Effector memory CD4-positive, alpha-beta T cell (primary cell): Measurements from ENCODE around the gene L2HGDH.
"Not testable (repeated sequence)": the region's sequence is repeated elsewhere in the genome, so short reads cannot be mapped to it uniquely, and the experiment has no call there.

Source experiments
- DNase-seq, 3 donors: peaks; one replicate each; pipeline ENCODE4 v3.0.0-alpha.2; 2020
- H3K27ac ChIP-seq: 2 replicates; pipeline ENCODE4 v1.7.0; 2013; ENCODE audit warnings: mild to moderate bottlenecking, low read length, moderate library complexity; ENCODE audit not compliant: insufficient read depth, poor library complexity, severe bottlenecking
- H3K27me3 ChIP-seq: replicated peaks from 2 replicates; pipeline ENCODE4 v1.7.0; 2013; ENCODE audit warnings: mild to moderate bottlenecking, low read length; ENCODE audit not compliant: insufficient read depth, control insufficient read depth, poor library complexity, severe bottlenecking
- H3K36me3 ChIP-seq: 2 replicates; pipeline ENCODE4 v1.7.0; 2013; ENCODE audit warnings: mild to moderate bottlenecking, low read length, moderate library complexity; ENCODE audit not compliant: control insufficient read depth, insufficient read depth
- H3K4me1 ChIP-seq: 2 replicates; pipeline ENCODE4 v1.7.0; 2013; ENCODE audit warnings: low read length, mild to moderate bottlenecking; ENCODE audit not compliant: control insufficient read depth, insufficient read depth, poor library complexity, severe bottlenecking
- H3K4me3 ChIP-seq: 2 replicates; pipeline ENCODE4 v1.7.0; 2013; ENCODE audit warnings: low read length, low read depth, mild to moderate bottlenecking; ENCODE audit not compliant: insufficient read depth, poor library complexity, severe bottlenecking
- H3K9me3 ChIP-seq: 2 replicates; pipeline ENCODE4 v1.7.0; 2013; ENCODE audit warnings: mild to moderate bottlenecking, low read length, moderate library complexity; ENCODE audit not compliant: control insufficient read depth

L2HGDH gene

DNA sequence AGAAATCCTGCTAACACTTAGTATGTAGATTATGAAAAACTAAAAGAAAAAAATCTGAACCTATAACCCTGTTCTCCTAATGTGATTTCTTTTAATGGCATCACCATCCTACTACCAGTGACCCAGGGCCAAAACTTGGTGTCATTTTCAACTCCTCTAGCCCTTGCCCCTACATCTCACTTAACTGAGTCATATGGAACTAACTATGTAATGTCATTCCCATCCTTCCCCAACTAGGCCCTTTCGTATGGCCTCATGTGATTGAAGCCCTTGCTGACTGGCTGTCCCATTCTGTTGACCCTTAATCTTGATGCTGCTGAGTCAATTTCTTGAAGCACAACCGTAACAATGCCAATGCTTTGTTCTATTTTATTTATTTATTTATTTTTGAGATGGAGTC is 7.7 kb upstream of the L2HGDH start:
- Histone ChIP-seq H3K9me3 (no peaks in the 10 kb centered on the region), H3K4me1 (no peaks in the 10 kb centered on the region), H3K27ac (no peak overlapping the region), H3K4me3 (no peak overlapping the region), H3K36me3 (peaks cover under 1% of the 10 kb centered on the region), H3K27me3 (no peaks in the 10 kb centered on the region)
- DNase-seq: no peak

DNA sequence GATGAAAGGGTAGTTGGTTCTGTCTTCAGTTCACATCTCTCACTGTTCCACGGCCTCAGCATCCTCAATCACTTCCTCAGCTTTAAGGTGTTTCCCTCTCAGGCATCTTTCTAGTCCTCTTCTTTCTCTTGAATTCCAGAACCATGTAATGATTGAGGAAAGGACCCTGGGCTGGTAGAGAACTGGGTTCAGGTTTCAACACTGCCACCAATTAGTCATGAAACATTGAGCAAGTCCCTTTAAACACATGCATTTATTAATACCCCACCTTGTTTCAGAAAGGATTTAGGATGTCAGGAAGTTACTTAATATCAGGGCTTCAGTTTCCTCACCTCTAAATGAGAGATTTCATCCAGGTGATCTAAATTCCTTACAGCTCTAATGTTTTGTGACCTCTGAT is 7.3 kb upstream of the L2HGDH start:
- no peak overlapping the region for H3K4me3 ChIP-seq
- no peak overlapping the region for H3K27ac ChIP-seq
- no peaks in the 10 kb centered on the region for H3K27me3 ChIP-seq
- no peaks in the 10 kb centered on the region for H3K4me1 ChIP-seq
- no peak for DNase-seq
- H3K9me3 ChIP-seq: no peaks in the 10 kb centered on the region
- no peaks in the 10 kb centered on the region for H3K36me3 ChIP-seq

DNA sequence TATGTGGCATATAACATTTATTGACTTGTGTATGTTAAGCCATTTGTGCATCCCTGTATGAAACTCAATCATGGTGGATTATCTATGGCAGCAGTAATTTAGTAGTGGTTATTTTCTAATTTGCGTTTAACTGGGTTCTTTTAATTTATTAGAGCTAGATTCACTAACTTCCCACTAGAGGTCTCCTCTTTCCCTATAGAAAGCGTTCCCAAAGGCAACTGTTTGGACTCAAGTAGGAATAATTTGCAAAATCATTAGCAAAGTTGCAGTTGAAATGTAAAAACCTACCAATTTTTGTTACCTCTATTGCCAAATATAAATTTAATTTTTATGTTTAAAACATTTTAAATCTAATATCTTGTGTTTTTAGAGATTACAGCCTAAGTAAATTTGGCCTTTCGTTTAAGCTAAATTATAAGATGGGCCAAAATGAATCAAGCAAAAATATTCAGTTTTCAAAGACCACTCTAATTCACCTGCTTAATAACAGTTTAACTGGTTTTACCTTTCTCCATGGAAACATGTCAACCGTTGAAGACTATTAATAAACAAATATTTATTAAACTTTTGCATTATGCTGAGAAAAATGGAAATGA is 6.1 kb upstream of the L2HGDH start:
- Histone ChIP-seq H3K36me3 (no peaks in the 10 kb centered on the region), H3K27ac (no peak overlapping the region), H3K9me3 (no peaks in the 10 kb centered on the region), H3K4me3 (no peak overlapping the region), H3K27me3 (no peaks in the 10 kb centered on the region), H3K4me1 (peaks cover 2% of the 10 kb centered on the region)
- no peak for DNase-seq

- H3K27me3 ChIP-seq, DNase-seq, H3K36me3 ChIP-seq, H3K4me3 ChIP-seq, H3K27ac ChIP-seq, H3K4me1 ChIP-seq, H3K9me3 ChIP-seq: not testable (repeated sequence)
Measured at GRCh38 chr14:50314098-50314497, 2.1 kb upstream of the L2HGDH start.

- H3K9me3 ChIP-seq: no peaks in the 10 kb centered on the region
- no peaks in the 10 kb centered on the region for H3K27me3 ChIP-seq
- no peaks in the 10 kb centered on the region for H3K36me3 ChIP-seq
- DNase-seq: peak in 1 of 3 donors; percentile 29
- peak overlapping the region; percentile 88 for H3K27ac ChIP-seq
- peaks cover 10% of the 10 kb centered on the region for H3K4me1 ChIP-seq
- H3K4me3 ChIP-seq: peak overlapping the region; percentile 84
Measured at GRCh38 chr14:50312734-50313054, 665 bp upstream of the L2HGDH start.

GRCh38 chr14:50311337-50311971 is 575 bp downstream of the L2HGDH start:
- no peaks in the 10 kb centered on the region for H3K9me3 ChIP-seq
- H3K36me3 ChIP-seq: no peaks in the 10 kb centered on the region
- H3K27me3 ChIP-seq: no peaks in the 10 kb centered on the region
- no peak for DNase-seq
- H3K4me3 ChIP-seq: peak overlapping the region; percentile 84
- H3K4me1 ChIP-seq: peaks cover 10% of the 10 kb centered on the region
- peak overlapping the region; percentile 88 for H3K27ac ChIP-seq

DNA sequence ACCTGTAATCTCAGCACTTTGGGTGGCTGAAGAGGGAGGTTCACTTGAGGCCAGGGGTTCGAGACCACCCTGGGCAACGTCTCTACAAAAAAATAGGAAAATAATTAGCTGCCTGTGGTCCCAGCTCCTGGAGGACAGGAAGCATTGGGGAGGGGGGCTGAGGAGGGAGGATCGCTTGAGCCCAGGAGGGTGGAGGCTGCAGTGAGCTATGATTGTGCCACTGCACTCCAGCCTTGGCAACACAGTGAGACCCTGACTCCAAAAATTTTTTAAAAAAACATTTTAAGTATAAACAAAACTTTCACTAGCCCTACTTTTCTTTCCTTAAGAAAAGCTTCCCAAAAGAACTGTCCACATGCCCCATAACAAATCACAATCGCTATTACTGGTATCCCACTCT is 1.6 kb downstream of the L2HGDH start:
- no peaks in the 10 kb centered on the region for H3K9me3 ChIP-seq
- no peak overlapping the region for H3K4me3 ChIP-seq
- H3K4me1 ChIP-seq: peaks cover 10% of the 10 kb centered on the region
- no peaks in the 10 kb centered on the region for H3K27me3 ChIP-seq
- H3K27ac ChIP-seq: no peak overlapping the region
- no peak for DNase-seq
- H3K36me3 ChIP-seq: no peaks in the 10 kb centered on the region

GRCh38 chr14:50308363-50308915 is 3.6 kb downstream of the L2HGDH start:
- Histone ChIP-seq H3K9me3 (no peaks in the 10 kb centered on the region), H3K4me1 (peaks cover 10% of the 10 kb centered on the region), H3K36me3 (no peaks in the 10 kb centered on the region), H3K27ac (no peak overlapping the region), H3K27me3 (no peaks in the 10 kb centered on the region), H3K4me3 (no peak overlapping the region)
- no peak for DNase-seq

DNA sequence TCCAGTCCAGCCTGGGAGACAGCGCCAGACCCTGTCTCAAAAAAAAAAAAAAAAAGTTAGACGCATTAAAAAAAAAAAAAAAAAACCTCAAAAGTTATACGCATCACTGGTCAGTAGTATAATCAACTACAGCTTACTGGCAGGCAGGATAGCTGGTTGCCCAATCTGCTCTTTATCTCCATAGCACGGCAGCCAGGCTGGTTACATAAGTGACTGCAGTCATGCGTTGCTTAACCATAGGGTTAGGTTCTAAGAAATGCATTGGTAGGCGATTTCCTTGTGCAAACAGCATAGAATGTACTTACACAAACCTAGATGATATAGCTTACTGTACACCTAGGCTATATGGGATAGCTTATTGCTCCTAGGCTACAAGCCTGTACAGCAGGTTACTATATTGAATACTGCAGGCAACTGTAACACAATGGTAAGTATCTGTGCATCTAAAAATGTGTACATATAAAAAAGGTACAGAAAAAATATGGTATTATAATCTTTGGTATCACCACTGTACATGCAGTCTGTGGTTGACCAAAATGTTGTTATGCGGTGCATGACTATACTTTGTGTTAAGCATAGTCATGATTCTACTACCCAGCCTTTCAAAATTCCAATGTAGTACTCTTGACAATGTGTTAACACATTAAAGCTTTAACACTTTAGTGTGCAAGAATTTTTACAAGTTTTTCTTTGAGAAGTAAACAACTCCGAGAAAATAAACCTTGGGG is 8.1 kb downstream of the L2HGDH start:
- Histone ChIP-seq H3K4me1 (no peaks in the 10 kb centered on the region), H3K9me3 (no peaks in the 10 kb centered on the region), H3K27ac (no peak overlapping the region), H3K36me3 (no peaks in the 10 kb centered on the region), H3K27me3 (no peaks in the 10 kb centered on the region), H3K4me3 (no peak overlapping the region)
- no peak for DNase-seq

DNA sequence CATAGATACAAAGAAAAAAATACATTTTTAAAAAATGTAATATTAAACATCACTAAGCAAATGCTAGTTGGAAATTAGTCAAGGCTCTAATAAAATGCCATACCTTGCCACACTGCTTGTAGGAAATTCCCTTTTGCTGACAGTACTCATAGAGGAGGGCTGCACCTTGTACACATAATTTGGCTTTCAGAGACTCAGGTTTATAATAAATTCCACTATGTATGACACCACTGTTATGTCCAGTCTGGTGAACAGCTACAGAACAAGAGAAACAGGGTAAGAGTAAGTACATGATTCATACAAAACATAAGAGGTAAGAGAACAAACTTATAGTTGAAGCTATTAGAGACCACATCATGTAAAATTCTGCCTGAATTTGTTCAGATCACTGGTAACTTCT is 10.1 kb downstream of the L2HGDH start:
- H3K4me3 ChIP-seq: no peak overlapping the region
- H3K36me3 ChIP-seq: no peaks in the 10 kb centered on the region
- H3K9me3 ChIP-seq: no peaks in the 10 kb centered on the region
- no peaks in the 10 kb centered on the region for H3K4me1 ChIP-seq
- no peaks in the 10 kb centered on the region for H3K27me3 ChIP-seq
- H3K27ac ChIP-seq: no peak overlapping the region
- DNase-seq: no peak
